Measurements from ENCODE around the gene C4A. TPM values are rescaled to one million over a fixed set of nuclear protein-coding genes. Genes with fewer than 3 reads are reported as not detected.
"Not testable (repeated sequence)": the region's sequence is repeated elsewhere in the genome, so short reads cannot be mapped to it uniquely, and the experiment has no call there.

The C4A gene
- total and polyA plus RNA-seq, 2 of the 4 experiments (the other 2 are of a cell fraction): 0.90 to 3.8 TPM

DNA sequence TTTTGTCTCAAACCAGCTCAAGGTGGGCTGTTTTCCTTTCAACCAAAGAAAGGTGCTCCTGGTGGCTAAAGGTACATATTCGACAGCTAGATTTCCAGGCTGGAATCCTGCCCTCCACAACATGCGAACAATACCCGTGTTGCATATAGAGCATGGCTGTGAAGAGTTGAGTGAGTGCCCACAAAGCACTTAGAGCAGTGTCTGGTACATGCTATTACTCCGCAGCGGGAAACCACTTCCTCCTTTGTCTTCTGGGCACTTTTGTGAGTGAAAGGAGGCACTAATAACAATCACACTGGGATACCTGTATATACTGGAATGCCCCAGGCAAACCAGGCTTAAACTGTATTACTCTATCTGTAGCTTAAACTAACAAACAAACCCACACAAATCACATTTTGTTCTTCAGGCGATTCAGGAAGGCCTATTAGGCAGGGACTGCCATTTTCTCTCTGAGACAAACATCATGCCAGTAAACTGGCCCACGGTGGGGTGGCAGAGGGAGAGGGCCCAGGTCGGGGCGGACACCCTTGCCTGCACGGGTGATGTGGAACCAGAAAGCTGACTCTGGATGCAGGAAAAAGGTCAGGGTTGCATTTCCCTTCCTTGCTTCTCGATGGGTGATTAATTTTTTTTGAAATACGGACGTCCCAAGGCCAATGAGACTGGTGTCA, 23.1 kb downstream of the C4A start:
- H3K9ac ChIP-seq (ENCODE audit: low read depth, low read length); dilution Hi-C loops (cut with HindIII; ENCODE audit: low sequenced_read_pairs, unreplicated experiment); H3K9me3 ChIP-seq (ENCODE audit: control insufficient read depth, insufficient read depth, low read length); H4K91ac ChIP-seq (ENCODE audit: insufficient read depth, low read depth, low read length); H3K36me3 ChIP-seq (ENCODE audit: control insufficient read depth, insufficient read depth, low read length); H3K56ac ChIP-seq (ENCODE audit: extremely low read depth, insufficient read depth, low read length); H3K27ac ChIP-seq (ENCODE audit: insufficient read depth, low read length); H2AK9ac ChIP-seq (replicated peaks; ENCODE audit: low read depth, low read length, poor library complexity); H3K14ac ChIP-seq (replicated peaks; ENCODE audit: low read depth, low read length); H3K27me3 ChIP-seq (ENCODE audit: control insufficient read depth, insufficient read depth, low read length); BruUV-seq (replicated peaks); H2BK5ac ChIP-seq (ENCODE audit: low read depth, low read length, poor library complexity, severe bottlenecking); H2BK15ac ChIP-seq (ENCODE audit: low read depth, low read length); H4K8ac ChIP-seq (ENCODE audit: low read depth in 2 of 2, low read length in 2 of 2); CTCF ChIA-PET; POLR2A ChIA-PET (ENCODE audit: unreplicated experiment); H3K18ac ChIP-seq (ENCODE audit: low read depth, low read length); H3K4me1 ChIP-seq (ENCODE audit: control insufficient read depth, insufficient read depth, low read length); H2BK120ac ChIP-seq (ENCODE audit: low read depth, low read length); H3K9me1 ChIP-seq (ENCODE audit: insufficient read depth, low read length); H3K79me1 ChIP-seq (ENCODE audit: low read depth in 1 of 2, low read length in 2 of 2); H3K4ac ChIP-seq (ENCODE audit: low read depth, low read length); DNase-seq; H2AK5ac ChIP-seq (ENCODE audit: low read depth, low read length); H2AFZ ChIP-seq (replicated peaks; ENCODE audit: low read length, poor library complexity); H4K20me1 ChIP-seq (ENCODE audit: insufficient read depth, low read length); ATAC-seq (ENCODE audit: low read depth); H2BK20ac ChIP-seq (ENCODE audit: low read depth, low read length); H3K4me3 ChIP-seq (ENCODE audit: insufficient read depth, low read depth, low read length); H4K5ac ChIP-seq (ENCODE audit: low read depth, low read length); H3K23ac ChIP-seq (ENCODE audit: low read depth, low read length); intact Hi-C loops (cut with micrococcal nuclease); in situ Hi-C loops (cut with MboI; ENCODE audit: low sequenced_read_pairs); H3K4me2 ChIP-seq (ENCODE audit: low read depth, low read length): not testable (repeated sequence)
- 83% methylated on average over 4 of the region's 13 CpGs; no CpG with 5 or more reads in 1 of the 2 experiments for WGBS, 2 experiments (ENCODE audit: extremely low coverage in 2 of 2, insufficient read length in 1 of 2)

GRCh38 chr6:32005538-32005880, 23.7 kb downstream of the C4A start:
- H2BK15ac ChIP-seq (ENCODE audit: low read depth, low read length); H2AK9ac ChIP-seq (replicated peaks; ENCODE audit: low read depth, low read length, poor library complexity); H2AFZ ChIP-seq (replicated peaks; ENCODE audit: low read length, poor library complexity); H4K20me1 ChIP-seq (ENCODE audit: insufficient read depth, low read length); H3K36me3 ChIP-seq (ENCODE audit: control insufficient read depth, insufficient read depth, low read length); H3K4me2 ChIP-seq (ENCODE audit: low read depth, low read length); DNase-seq; H3K9ac ChIP-seq (ENCODE audit: low read depth, low read length); H3K9me1 ChIP-seq (ENCODE audit: insufficient read depth, low read length); H3K14ac ChIP-seq (replicated peaks; ENCODE audit: low read depth, low read length); H4K8ac ChIP-seq (ENCODE audit: low read depth in 2 of 2, low read length in 2 of 2); H3K27ac ChIP-seq (ENCODE audit: insufficient read depth, low read length); H3K4me1 ChIP-seq (ENCODE audit: control insufficient read depth, insufficient read depth, low read length); CTCF ChIA-PET; H3K4me3 ChIP-seq (ENCODE audit: insufficient read depth, low read depth, low read length); H3K4ac ChIP-seq (ENCODE audit: low read depth, low read length); dilution Hi-C loops (cut with HindIII; ENCODE audit: low sequenced_read_pairs, unreplicated experiment); ATAC-seq (ENCODE audit: low read depth); H3K18ac ChIP-seq (ENCODE audit: low read depth, low read length); H3K56ac ChIP-seq (ENCODE audit: extremely low read depth, insufficient read depth, low read length); H3K23ac ChIP-seq (ENCODE audit: low read depth, low read length); H2BK20ac ChIP-seq (ENCODE audit: low read depth, low read length); H2BK5ac ChIP-seq (ENCODE audit: low read depth, low read length, poor library complexity, severe bottlenecking); H3K9me3 ChIP-seq (ENCODE audit: control insufficient read depth, insufficient read depth, low read length); in situ Hi-C loops (cut with MboI; ENCODE audit: low sequenced_read_pairs); H3K79me1 ChIP-seq (ENCODE audit: low read depth in 1 of 2, low read length in 2 of 2); BruUV-seq (replicated peaks); POLR2A ChIA-PET (ENCODE audit: unreplicated experiment); H4K91ac ChIP-seq (ENCODE audit: insufficient read depth, low read depth, low read length); H2AK5ac ChIP-seq (ENCODE audit: low read depth, low read length); H4K5ac ChIP-seq (ENCODE audit: low read depth, low read length); H2BK120ac ChIP-seq (ENCODE audit: low read depth, low read length); H3K27me3 ChIP-seq (ENCODE audit: control insufficient read depth, insufficient read depth, low read length); intact Hi-C loops (cut with micrococcal nuclease): not testable (repeated sequence)
- no CpG with 5 or more reads among the region's 9 CpGs for WGBS, 2 experiments (ENCODE audit: extremely low coverage in 2 of 2, insufficient read length in 1 of 2)
